ENCODE measurements around the gene R3HCC1L.
A peak's percentile ranks its signal among the peaks of the same experiment; 100 is the strongest.

The R3HCC1L gene

GRCh38 chr10:98260350-98260749 lies 125.9 kb downstream of the R3HCC1L start:
- DNase-seq (ENCODE audit: low read depth, low spot score) = no peak

- no peak for DNase-seq (ENCODE audit: low read depth, low spot score)
These were observed 126.3 kb downstream of the R3HCC1L start for GRCh38 chr10:98260752-98261151.

GRCh38 chr10:98261436-98262277 lies 127.2 kb downstream of the R3HCC1L start:
- no peak for DNase-seq (ENCODE audit: low read depth, low spot score)

GRCh38 chr10:98262571-98262970 lies 128.1 kb downstream of the R3HCC1L start:
- DNase-seq (ENCODE audit: low read depth, low spot score) = peak; percentile 62

GRCh38 chr10:98263088-98263487 lies 128.6 kb downstream of the R3HCC1L start:
- no peak for DNase-seq (ENCODE audit: low read depth, low spot score)

GRCh38 chr10:98264378-98265065 lies 130.1 kb downstream of the R3HCC1L start:
- no peak for DNase-seq (ENCODE audit: low read depth, low spot score)

DNA sequence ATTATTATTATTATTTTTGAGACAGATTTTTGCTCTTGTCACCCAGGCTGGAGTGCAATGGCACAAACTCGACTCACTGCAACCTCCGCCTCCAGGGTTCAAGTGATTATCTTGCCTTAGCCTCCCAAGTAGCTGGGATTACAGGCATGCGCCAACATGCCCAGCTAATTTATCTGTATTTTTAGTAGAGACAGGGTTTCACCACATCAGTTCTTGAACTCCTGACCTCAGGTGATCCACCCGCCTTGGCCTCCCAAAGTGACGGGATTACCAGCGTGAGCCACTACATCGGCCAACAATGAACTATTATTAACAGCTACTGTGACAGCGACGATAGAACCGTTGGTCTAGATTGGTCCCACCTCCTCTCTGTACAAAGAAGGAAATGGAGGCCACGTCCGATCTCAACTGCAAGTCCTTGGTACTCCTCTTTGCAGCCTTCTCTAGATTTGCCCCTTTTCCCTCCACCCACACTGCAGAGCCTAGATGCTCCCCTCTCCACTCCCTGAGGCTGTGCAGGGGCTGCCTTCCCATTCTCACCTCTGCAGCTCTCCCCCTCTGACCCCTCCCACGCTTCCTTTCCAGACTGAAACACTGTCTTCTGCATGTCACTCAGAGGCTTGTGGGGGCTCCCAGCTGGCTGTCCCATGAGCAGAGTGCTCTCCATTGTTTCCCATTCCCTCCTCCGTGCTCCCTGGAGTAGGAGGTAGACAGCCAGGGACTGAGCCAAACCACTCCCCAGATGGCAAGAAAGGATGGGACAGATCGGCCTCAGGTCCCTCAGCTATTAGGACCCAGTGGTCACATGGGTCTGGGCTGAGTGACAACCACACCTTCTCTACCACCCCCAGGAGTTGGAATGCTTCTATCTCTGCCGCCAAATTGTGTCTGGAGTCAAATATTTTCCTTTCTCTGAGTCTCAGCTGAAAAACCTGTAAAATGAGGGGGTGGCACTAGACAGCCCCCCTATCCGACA lies 131.2 kb downstream of the R3HCC1L start:
- no peak for DNase-seq (ENCODE audit: low read depth, low spot score)

GRCh38 chr10:98266647-98267046 lies 132.2 kb downstream of the R3HCC1L start:
- no peak for DNase-seq (ENCODE audit: low read depth, low spot score)

DNA sequence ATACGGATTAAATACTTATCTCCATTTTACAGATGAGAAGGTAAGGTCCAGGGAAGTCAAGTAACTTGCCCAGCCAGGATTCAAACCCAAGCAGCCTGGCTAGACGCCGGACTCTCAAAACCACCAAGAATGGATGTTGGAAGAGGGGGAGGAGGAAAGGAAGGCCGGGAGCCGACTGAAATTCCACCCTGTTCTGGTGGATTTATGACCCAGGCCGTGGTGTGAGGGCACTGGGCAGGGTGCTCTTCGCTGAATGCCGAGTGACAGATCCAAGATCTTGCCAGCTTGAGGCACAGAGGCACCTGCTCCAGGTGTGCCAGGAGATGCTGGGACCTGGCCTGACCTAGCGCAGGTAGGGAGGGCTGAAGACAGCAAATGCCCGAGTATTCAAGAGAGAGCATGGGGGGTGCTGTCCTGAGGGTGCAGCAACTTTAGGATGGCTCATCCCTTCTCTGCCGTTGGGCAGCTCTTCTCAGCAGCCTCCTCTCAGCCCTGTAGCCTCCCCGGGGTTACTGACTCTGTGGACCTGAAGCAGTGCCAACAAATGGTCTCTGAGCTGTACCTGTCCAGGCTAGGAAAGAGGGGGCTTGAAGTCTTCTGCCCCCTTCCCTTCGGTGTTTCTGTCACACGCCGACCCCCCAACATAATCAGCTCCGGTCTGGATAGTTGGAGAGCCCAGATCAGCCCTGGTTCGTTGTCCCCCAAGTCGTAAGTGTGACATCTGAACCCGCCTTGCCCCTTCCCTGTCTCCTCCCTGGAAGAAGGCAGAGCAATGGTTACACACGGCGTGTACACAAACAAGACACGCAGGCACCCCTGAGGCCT lies 132.8 kb downstream of the R3HCC1L start:
- no peak for DNase-seq (ENCODE audit: low read depth, low spot score)

- DNase-seq (ENCODE audit: low read depth, low spot score) = no peak
These were observed 133.6 kb downstream of the R3HCC1L start, which contains the start of gene LOXL4 for GRCh38 chr10:98267894-98268693. LOXL4 (minus strand) TSS chr10:98268194; CDS start chr10:98263019, 5,175 bp downstream.

DNA sequence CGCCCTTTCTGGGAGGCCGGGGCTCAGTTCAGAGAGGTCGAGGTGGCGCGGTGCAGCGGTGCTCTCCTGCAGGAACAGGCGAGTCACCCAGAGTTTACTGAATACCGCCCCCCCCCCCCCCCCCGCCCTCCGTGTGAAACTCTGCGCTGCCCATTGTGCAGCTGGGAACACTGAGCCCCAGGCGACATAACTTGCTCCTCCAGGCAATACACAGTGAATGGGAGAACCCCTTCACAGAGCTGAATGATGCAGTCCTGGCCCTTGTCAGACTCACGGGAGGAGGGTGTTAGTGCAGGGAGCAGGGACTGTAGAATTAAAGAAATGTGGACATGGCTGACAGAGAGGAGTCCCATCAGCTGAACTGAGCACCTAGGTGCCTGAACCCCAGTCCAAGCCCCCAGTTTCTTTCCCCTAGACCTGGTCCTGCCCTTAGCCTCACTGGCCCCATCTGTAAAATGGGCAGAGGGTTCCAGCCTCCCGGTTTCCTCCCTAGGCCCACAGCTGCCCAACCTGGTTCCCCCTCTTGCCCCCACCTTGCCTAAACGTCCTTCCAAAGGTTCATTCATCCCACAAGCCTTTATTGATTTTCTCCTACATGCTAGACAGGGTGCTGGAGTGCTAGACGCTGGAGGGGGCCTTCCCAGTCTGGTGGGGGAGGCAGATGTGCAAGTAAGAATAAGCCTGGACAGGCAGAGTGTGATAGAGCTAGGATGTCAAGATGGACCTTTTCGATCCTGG lies 134.4 kb downstream of the R3HCC1L start:
- DNase-seq (ENCODE audit: low read depth, low spot score) = no peak

DNA sequence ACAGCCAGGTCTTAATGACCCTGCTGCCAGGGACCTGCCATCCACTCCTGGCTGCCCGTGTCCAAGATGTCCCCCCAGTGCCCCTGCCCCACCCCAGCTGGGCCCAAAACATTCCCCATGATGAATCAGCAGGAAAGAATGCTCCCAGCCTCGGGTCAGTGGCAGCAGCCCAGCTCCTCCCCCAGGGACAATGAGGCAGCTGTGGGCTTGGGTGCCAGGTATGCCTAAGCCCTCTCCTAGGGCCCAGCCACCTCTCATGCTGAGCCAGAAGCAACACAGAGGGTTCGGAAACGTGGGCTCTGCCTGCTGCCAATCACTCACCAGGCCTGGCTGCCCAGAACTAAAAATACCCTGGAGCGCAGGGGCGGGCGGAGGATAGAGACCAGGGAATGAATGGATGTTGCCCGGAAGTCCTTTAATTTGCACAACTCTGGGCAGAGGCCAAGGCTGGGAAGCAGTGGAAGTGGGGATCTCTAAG lies 135.0 kb downstream of the R3HCC1L start:
- DNase-seq (ENCODE audit: low read depth, low spot score) = peak; percentile 87

DNA sequence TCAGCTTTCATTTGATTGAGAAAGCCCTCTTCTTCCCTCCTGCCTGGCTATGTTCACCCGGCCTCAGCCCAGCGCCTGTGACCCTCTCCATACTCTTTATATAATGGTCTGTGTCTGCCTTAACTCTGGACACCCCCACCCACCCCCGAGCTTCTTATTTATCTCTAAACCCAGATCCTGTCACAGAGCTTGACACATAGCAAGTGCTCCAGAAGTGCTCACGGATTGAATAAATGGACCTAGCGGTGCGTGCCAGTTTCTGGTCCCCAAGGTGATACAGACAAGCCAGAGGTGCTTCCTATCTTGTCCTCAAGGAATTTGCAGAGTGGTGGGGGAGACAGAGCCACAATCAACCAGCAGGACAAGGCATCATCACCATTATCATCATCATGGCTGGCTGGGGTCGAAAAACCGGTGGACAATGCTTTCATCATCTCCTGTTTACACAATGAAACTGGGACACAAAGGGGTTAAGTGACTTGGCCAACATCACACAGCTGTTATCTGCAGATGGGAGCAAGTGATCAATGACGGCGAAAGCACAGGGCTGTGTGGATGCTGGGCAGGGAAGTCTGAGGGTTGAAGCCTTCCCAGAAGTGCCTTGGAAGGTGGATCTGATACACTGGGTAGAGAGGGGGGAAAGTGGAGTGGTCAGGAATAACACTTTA lies 135.8 kb downstream of the R3HCC1L start:
- DNase-seq (ENCODE audit: low read depth, low spot score) = no peak

DNA sequence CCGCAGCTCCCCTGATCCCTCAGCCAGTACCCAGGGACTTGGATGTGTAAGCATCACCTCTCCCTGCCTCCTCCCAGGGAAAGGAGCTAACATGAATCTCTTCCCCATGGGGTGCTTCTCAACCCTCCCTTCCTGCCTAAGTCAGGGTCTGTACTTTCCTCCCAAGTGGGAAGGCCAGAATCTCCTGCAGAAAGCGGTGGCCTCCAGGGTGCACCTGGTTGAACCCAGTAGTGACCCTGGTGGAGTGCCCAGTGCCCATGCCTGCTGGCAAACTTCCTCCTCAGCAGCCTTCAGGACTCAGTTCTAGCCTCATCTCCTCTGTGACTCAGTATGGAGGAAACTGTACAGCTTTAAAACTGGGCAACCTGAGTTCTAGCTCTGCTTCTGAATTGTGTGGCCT lies 136.3 kb downstream of the R3HCC1L start:
- no peak for DNase-seq (ENCODE audit: low read depth, low spot score)

DNA sequence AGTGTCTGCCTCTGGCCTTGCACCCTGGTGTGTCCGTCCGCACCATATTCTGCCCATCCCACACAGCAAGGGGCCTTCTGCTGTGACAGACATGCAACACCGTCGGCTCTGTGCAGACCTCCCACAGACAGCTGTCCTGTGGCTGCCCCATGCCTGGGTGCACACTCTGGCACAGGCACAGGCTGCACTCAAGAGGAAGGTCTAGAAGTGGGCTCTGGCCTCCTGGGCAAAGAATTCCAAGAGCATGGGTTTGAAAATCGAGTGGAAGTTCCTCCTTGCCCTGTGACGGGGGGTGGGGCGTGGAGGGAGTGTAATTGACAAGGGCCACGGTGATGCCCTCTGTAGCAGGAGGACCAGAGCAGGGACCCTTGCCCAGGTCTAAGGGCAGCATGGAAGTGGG lies 137.8 kb downstream of the R3HCC1L start:
- DNase-seq (ENCODE audit: low read depth, low spot score) = no peak

DNA sequence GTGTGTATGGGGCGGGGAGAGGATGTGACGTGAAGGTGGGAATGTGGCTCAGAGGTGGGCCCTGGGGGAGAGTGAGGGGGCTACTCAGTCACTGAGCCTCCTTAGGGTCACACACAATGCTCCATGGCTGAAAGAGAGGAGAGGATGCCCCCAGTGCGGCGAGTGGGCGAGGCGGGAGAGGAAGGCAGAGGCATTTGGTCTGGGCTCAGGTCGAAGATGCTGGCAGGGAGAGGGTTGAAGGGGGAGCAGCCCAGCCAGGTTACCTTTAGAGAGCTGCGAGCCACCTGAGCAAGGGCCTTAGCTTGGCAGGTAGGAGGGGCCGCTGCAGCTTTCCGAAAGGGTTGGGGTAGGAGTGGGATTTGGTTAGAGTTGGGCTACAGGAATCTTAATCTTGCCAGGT lies 138.2 kb downstream of the R3HCC1L start:
- DNase-seq (ENCODE audit: low read depth, low spot score) = no peak

DNA sequence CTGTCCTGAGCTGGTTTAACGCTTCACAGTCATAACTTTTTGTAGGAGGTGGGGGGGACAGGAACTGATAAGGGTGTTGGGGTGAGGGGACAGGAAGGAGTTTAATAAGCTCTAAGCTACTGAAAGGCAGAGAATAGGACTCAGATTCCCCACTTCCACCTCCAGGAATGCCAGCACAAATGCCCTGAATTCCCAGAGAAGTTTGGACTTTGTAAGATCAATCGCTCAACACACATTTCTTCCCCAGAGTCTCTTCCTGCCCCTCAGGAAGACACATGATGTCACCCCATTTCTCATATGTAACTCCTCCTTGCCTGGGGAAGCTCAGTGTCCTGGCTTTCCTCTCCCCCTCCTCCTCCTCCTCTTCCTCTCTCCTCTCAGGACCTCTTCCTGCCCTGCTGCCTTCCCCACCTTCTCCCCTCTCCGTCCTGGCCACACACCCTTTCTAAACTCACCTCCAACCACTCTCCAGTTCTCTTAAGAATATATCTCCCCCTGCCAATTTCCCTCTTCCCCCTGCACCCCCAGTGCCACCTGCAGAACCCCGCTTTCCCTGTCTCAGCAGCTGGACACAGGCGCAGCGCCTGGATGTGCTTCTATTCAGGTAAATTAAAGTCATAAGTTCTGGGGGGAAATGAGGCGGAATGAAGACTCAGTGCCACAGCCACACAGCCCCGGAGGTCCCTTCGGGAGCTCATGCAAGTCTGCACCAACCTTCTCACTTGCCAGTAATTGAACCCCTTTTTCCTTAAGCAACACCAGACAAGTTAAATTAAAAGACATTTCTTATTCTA lies 138.8 kb downstream of the R3HCC1L start:
- DNase-seq (ENCODE audit: low read depth, low spot score) = no peak

DNA sequence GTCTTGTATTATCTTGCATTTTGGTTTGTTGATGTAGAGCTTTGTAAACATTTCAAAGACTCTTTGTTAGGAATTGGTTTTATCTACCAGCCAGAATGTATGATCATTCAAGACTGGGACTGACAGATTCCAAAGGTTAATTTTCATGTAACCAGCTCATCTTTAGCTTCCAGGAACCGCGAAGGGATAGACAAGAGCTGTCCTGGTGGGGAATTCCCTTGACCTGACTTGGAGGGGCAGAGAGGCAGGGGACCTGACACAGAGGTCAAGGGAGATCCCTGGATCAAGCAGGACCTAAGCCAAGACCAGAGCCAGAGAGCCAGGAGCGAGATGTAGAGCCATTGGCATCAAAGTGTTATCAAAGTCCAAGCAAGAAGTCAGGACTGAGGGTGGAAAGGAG lies 140.1 kb downstream of the R3HCC1L start:
- no peak for DNase-seq (ENCODE audit: low read depth, low spot score)

Measured in ELF-1 (cell line).